GM21515 (cell line): ENCODE measurements around the gene RNF32.
"Not testable (repeated sequence)": the region's sequence is repeated elsewhere in the genome, so short reads cannot be mapped to it uniquely, and the experiment has no call there.

Experiments used
- ATAC-seq: cut with Tn5 transposase; IDR thresholded peaks from one replicate; pipeline ENCODE4 v1.9.1; 2021; ENCODE audit not compliant: unreplicated experiment

Gene RNF32

GRCh38 chr7:156673454-156673853 is 32.9 kb downstream of the RNF32 start:
- no peak for ATAC-seq

- ATAC-seq = no peak
These were observed 33.3 kb downstream of the RNF32 start for GRCh38 chr7:156673902-156674301.

GRCh38 chr7:156675721-156676120 is 35.1 kb downstream of the RNF32 start:
- ATAC-seq = no peak

- ATAC-seq = no peak
These were observed 35.7 kb downstream of the RNF32 start for GRCh38 chr7:156676263-156676662.

- no peak for ATAC-seq
These were observed 36.9 kb downstream of the RNF32 start for GRCh38 chr7:156677374-156678054.

GRCh38 chr7:156680281-156680680 is 39.7 kb downstream of the RNF32 start:
- no peak for ATAC-seq

- ATAC-seq = no peak
These were observed 42.4 kb downstream of the RNF32 start for GRCh38 chr7:156682928-156683327.

- ATAC-seq = no peak
These were observed 43.7 kb downstream of the RNF32 start for GRCh38 chr7:156684251-156684650.

GRCh38 chr7:156684661-156685060 is 44.1 kb downstream of the RNF32 start:
- no peak for ATAC-seq

- ATAC-seq = no peak
These were observed 51.2 kb downstream of the RNF32 start for GRCh38 chr7:156691764-156692163.

GRCh38 chr7:156692849-156693248 is 52.3 kb downstream of the RNF32 start:
- ATAC-seq = no peak

- ATAC-seq = no peak
These were observed 53.1 kb downstream of the RNF32 start for GRCh38 chr7:156693627-156694026.

GRCh38 chr7:156697283-156697682 is 56.7 kb downstream of the RNF32 start:
- not testable (repeated sequence) for ATAC-seq

GRCh38 chr7:156698512-156698911 is 57.9 kb downstream of the RNF32 start:
- ATAC-seq = not testable (repeated sequence)

GRCh38 chr7:156701787-156702186 is 61.2 kb downstream of the RNF32 start:
- ATAC-seq = not testable (repeated sequence)

GRCh38 chr7:156702399-156702798 is 61.8 kb downstream of the RNF32 start:
- ATAC-seq = no peak

- no peak for ATAC-seq
These were observed 62.6 kb downstream of the RNF32 start for GRCh38 chr7:156703209-156703608.

- ATAC-seq = no peak
These were observed 63.4 kb downstream of the RNF32 start for GRCh38 chr7:156703773-156704482.

- ATAC-seq = no peak
These were observed 81.7 kb downstream of the RNF32 start for GRCh38 chr7:156722043-156722826.

- no peak for ATAC-seq
These were observed 84.5 kb downstream of the RNF32 start for GRCh38 chr7:156725073-156725472.

GRCh38 chr7:156725936-156726335 is 85.4 kb downstream of the RNF32 start:
- ATAC-seq = no peak
